NCI-H2171 treated with DMSO at 0.1 percent for 48 hours (cell line): ENCODE data around the gene FTSJ1.
"Not testable (repeated sequence)": the region's sequence is repeated elsewhere in the genome, so short reads cannot be mapped to it uniquely, and the experiment has no call there.

Experiments
- DNase-seq: peaks from one replicate; lab custom pipeline; 2025; lab: John Stamatoyannopoulos, UW

FTSJ1 gene

DNA sequence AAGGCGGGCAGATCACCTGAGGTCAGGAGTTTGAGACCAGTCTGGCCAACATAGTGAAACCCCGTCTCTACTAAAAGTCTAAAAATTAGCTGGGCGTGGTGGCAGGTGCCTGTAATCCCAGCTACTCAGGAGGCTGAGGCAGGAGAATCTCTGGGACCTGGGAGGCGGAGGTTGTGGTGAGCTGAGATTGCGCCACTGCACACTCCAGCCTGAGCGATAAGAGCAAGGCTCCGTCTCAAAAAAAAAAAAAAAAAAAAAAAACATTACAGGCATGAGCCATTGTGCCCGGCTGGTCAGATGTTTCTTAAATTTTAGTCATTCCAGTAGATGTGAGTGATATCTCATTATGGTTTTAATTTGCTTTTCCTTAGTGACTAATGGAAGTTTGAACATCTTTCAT is 49.9 kb downstream of the FTSJ1 start:
- not testable (repeated sequence) for DNase-seq

DNA sequence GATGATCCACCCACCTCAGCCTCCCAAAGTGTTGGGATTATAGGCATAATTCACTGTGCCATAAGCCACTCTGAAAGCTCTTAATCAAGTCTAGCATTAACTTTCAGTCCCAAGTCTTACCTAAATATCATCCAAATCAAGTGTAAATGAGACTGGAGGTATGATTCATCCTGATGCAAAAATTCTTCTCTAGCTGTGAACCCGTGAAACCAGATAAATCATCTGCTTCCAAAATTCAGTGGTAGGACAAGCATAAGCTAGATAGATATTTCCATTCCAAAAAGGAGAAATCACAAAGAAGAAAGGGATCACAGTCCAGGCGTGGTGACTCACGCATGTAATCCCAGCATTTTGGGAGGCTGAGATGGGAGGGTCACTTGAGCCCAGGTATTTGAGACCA is 54.7 kb downstream of the FTSJ1 start:
- DNase-seq: no peak

DNA sequence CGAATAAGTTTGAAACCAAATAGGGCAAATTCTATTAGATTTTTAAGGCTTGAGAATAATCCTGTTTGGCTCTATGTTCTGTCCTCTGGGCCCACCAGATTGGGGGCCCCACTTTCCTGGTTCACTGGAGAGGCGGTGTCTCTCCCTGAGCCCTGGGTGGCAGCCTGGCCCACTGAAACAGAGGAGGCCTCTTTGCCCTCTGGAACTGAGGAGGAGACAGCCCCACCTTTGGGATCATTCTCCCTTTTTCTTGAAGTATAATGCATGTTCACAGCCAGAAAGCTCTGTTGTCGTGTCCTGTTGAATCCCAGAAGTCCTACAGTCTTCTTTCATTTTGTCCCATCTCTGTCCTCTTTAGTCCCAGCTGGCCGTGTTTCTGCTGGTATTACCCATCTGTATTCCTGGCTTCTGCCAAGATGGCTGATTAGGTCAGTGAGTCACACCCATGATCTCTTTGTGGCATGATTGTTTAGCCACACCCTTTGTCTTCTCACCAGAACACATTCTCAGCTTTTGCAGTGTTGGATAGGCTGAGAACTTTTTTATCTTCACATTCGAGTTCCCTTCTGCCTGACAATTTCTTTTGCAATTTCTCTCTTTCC is 55.5 kb downstream of the FTSJ1 start:
- DNase-seq: no peak

GRCh38 chrX:48532161-48532560 is 56.2 kb downstream of the FTSJ1 start:
- DNase-seq: no peak

DNA sequence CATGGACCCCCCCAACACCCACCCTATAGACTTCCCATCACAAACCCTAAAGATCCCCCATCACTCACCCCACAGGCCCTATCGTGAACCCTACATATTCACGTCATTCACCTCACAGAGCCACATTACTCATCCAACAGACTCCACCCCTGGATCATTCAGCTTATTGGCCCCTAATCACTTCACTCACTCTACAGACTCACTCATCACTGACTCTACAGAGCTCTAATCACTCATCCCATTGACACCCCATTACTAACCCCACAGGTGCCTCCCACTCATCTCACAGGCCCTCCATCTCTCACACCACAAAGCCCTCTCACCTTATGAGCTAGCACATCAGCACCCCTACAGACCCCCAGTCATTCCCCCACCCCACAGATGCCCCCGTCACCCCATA is 57.2 kb downstream of the FTSJ1 start:
- no peak for DNase-seq
